ENCODE measurements around the gene ADGRG3. TPM values are rescaled to one million over a fixed set of nuclear protein-coding genes. Genes with fewer than 3 reads are reported as not detected.

The ADGRG3 gene
- total RNA-seq, 4 donors from 2014 or later: 2.3 to 17.7 (median 4.4) TPM

GRCh38 chr16:57665541-57665940 is 2.6 kb upstream of the ADGRG3 start:
- DNase-seq (ENCODE audit: low spot score) (no peak), ATAC-seq (ENCODE audit: low FRiP score) (no peak)
- no peak for TF ChIP-seq CTCF (IDR thresholded peaks at IDR 0.05)

- TF ChIP-seq CTCF (IDR thresholded peaks at IDR 0.05): no peak
- ATAC-seq (ENCODE audit: low FRiP score) (no peak), DNase-seq (ENCODE audit: low spot score) (no peak)
Measured at GRCh38 chr16:57666353-57667047, 1.6 kb upstream of the ADGRG3 start.

GRCh38 chr16:57667048-57667525 is 1.0 kb upstream of the ADGRG3 start:
- DNase-seq (ENCODE audit: low spot score) (no peak), ATAC-seq (ENCODE audit: low FRiP score) (no peak)
- TF ChIP-seq CTCF (IDR thresholded peaks at IDR 0.05): no peak

- TF ChIP-seq CTCF (IDR thresholded peaks at IDR 0.05): no peak
- ATAC-seq (ENCODE audit: low FRiP score) (no peak), DNase-seq (ENCODE audit: low spot score) (no peak)
Measured at GRCh38 chr16:57667526-57668262, 412 bp upstream of the ADGRG3 start.

- TF ChIP-seq CTCF (IDR thresholded peaks at IDR 0.05): no peak
- DNase-seq (ENCODE audit: low spot score): no peak
- no peak for ATAC-seq (ENCODE audit: low FRiP score)
Measured at GRCh38 chr16:57668630-57669475, 747 bp downstream of the ADGRG3 start.

- TF ChIP-seq CTCF (IDR thresholded peaks at IDR 0.05): no peak
Measured at GRCh38 chr16:57669476-57670162, 1.5 kb downstream of the ADGRG3 start.

More at GRCh38 chr16:57669476-57670162, 1.5 kb downstream of the ADGRG3 start:
- ATAC-seq (ENCODE audit: low FRiP score) (no peak), DNase-seq (ENCODE audit: low spot score) (no peak)
